Activated CD4-positive, alpha-beta memory T cell treated with anti-CD3 and anti-CD28 coated beads for 36 hours (primary cell): Measurements from ENCODE around the gene ATL2. TPM values are rescaled to one million over a fixed set of nuclear protein-coding genes. Genes with fewer than 3 reads are reported as not detected.

Experiments used
- CTCF ChIA-PET: fragments of 350-600 bp; sonication (Branson Sonifier 250); formaldehyde crosslinking; loops from one replicate; lab custom pipeline; 2021; ENCODE audit warnings: antibody characterized with exemption, inconsistent platforms; lab: Charles Lee
- POLR2A ChIA-PET: fragments of 350-600 bp; sonication (Branson Sonifier 250); formaldehyde crosslinking; loops from one replicate; lab custom pipeline; 2021; ENCODE audit warnings: antibody characterized with exemption; lab: Charles Lee
- DNase-seq: peaks from one replicate; pipeline ENCODE4 v3.0.0-alpha.2; 2020
- H3K27ac Mint-ChIP-seq: one replicate; pipeline ENCODE4 v1.8.0; 2021; ENCODE audit warnings: mixed read lengths
- H3K27me3 Mint-ChIP-seq: one replicate; pipeline ENCODE4 v1.8.0; 2021; ENCODE audit warnings: mixed read lengths
- H3K36me3 Mint-ChIP-seq: one replicate; pipeline ENCODE4 v1.8.0; 2021; ENCODE audit warnings: mixed read lengths
- H3K4me1 Mint-ChIP-seq: one replicate; pipeline ENCODE4 v1.8.0; 2021; ENCODE audit warnings: low read depth, mixed read lengths
- H3K4me3 Mint-ChIP-seq: one replicate; pipeline ENCODE4 v1.8.0; 2021; ENCODE audit warnings: mild to moderate bottlenecking, mixed read lengths
- H3K9me3 Mint-ChIP-seq: one replicate; pipeline ENCODE4 v1.8.0; 2021; ENCODE audit warnings: mixed read lengths
- intact Hi-C: fragments of 100-400 bp; cut with micrococcal nuclease; formaldehyde crosslinking; loops from one replicate; pipeline ENCODE4 v1.15.1; 2023
- total RNA-seq, 2 experiments: library from RNA; stranded (reverse); gene quantifications; one replicate each; pipeline ENCODE4 v1.2.3, GENCODE V29; 2021

The ATL2 gene
- total RNA-seq, 2 experiments from 2014 or later, result 51.3 to 53.9 TPM

DNA sequence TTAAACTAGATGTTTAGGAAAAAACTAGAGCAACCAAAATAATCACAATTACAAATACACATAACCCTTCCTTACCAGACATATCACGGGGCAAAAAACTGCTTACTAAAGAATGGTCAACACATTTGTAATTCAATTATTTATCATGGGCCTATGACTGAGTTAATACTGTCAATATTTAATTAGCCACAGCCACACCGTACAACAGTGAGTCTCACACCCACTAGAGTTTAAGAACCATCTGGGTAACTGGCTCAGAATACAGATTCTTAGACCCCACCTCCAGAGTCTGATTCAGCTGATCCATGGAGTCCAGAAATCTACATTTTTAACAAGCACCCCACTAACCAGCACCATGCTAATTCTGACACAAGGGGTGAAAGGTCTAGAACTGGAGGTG is 14.8 kb downstream of the ATL2 start:
- H3K4me1 Mint-ChIP-seq, result peaks cover 31% of the 10 kb centered on the region
- no peaks in the 10 kb centered on the region for H3K27me3 Mint-ChIP-seq
- DNase-seq, result no peak
- H3K27ac Mint-ChIP-seq, result no peak overlapping the region
- intact Hi-C loops, result no loop called here
- no peak overlapping the region for H3K4me3 Mint-ChIP-seq
- CTCF ChIA-PET, result interaction anchor here (1.5 to 2.0 kb wide), 2 partner anchors 14 to 146 kb away, joined by 7 to 12 read pairs; no protein-coding TSS in a partner anchor
- POLR2A ChIA-PET, result interaction anchor here (1.9 kb wide), 1 partner anchor 14 kb away, joined by 6 read pairs; no protein-coding TSS in a partner anchor
- no peaks in the 10 kb centered on the region for H3K9me3 Mint-ChIP-seq
- peaks cover 3% of the 10 kb centered on the region for H3K36me3 Mint-ChIP-seq

DNA sequence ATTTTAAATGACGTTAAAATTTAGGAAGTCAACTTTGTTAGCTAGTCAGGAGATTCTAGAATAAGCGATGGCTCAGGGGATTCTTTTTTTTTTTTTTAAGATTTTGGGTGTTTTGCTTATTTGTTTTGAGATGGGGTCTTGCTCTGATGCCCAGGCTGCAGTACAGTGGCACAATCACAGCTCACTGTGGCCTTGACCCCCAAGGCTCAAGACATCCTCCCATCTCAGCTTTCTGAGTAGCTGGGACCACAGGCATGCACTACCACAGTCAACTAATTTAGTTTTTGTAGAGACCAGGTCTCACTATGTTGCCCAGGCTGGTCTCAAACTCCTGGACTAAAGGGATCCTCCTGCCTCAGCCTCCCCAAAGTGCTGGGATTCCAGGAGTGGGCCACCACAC is 16.9 kb downstream of the ATL2 start:
- intact Hi-C loops, result no loop called here
- H3K27me3 Mint-ChIP-seq, result no peaks in the 10 kb centered on the region
- H3K36me3 Mint-ChIP-seq, result peaks cover 1% of the 10 kb centered on the region
- DNase-seq, result no peak
- H3K4me3 Mint-ChIP-seq, result no peak overlapping the region
- POLR2A ChIA-PET, result no interaction called here
- H3K9me3 Mint-ChIP-seq, result no peaks in the 10 kb centered on the region
- peaks cover 17% of the 10 kb centered on the region for H3K4me1 Mint-ChIP-seq
- H3K27ac Mint-ChIP-seq, result no peak overlapping the region
- CTCF ChIA-PET, result no interaction called here

DNA sequence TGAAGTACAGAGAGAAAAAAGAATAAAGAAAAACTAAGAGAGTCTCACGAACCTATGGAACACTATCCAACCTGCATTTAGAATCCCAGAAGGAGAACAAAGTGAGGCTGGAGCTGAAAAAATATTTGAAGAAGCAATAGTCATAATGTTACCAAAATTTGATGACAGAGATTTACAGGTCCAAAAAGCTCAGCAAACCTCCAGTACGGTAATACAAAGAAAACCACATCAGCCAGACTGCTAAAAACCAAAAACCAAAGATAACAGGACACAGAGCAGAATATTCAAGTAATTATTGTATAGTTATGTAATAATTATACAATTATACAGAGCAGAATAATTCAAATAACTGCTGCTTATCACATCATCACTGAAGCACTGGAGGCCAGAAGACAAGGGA is 23.7 kb downstream of the ATL2 start:
- intact Hi-C loops, result no loop called here
- Mint-ChIP-seq H3K36me3 (peaks cover 12% of the 10 kb centered on the region), H3K4me3 (peak overlapping the region; percentile 8), H3K9me3 (no peaks in the 10 kb centered on the region), H3K4me1 (peaks cover 19% of the 10 kb centered on the region), H3K27ac (no peak overlapping the region), H3K27me3 (no peaks in the 10 kb centered on the region)
- POLR2A ChIA-PET, result interaction anchor here (0.8 kb wide), 1 partner anchor 23 kb away, joined by 3 read pairs; no protein-coding TSS in a partner anchor
- CTCF ChIA-PET, result interaction anchor here (1.0 to 2.7 kb wide), 4 partner anchors 22 to 155 kb away, joined by 3 to 12 read pairs (median 6); no protein-coding TSS in a partner anchor
- DNase-seq, result no peak

DNA sequence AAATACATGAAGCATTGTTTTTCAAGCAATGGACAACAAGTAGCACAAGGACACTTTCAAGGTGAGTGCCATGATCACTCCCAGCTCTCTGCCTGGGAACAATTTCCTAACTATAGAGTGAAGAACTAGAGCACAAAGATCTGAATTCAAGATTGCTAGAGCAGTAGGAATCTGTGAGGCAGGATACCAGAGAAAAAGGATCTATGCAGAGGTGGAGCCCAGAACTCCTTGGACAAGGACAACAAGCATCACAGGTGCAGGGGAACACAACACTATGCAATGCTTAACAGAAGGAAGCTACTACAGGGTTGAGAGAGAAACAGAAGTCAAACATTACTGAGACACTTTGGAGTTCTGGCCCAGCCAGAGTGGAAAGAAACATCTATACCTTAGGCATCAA is 24.7 kb downstream of the ATL2 start:
- DNase-seq, result no peak
- peaks cover 12% of the 10 kb centered on the region for H3K36me3 Mint-ChIP-seq
- H3K27me3 Mint-ChIP-seq, result no peaks in the 10 kb centered on the region
- peaks cover 19% of the 10 kb centered on the region for H3K4me1 Mint-ChIP-seq
- no peaks in the 10 kb centered on the region for H3K9me3 Mint-ChIP-seq
- H3K27ac Mint-ChIP-seq, result no peak overlapping the region
- POLR2A ChIA-PET, result no interaction called here
- no peak overlapping the region for H3K4me3 Mint-ChIP-seq
- intact Hi-C loops, result no loop called here
- CTCF ChIA-PET, result interaction anchor here (2.5 to 2.7 kb wide), 2 partner anchors 23 to 156 kb away, joined by 9 to 12 read pairs; no protein-coding TSS in a partner anchor

DNA sequence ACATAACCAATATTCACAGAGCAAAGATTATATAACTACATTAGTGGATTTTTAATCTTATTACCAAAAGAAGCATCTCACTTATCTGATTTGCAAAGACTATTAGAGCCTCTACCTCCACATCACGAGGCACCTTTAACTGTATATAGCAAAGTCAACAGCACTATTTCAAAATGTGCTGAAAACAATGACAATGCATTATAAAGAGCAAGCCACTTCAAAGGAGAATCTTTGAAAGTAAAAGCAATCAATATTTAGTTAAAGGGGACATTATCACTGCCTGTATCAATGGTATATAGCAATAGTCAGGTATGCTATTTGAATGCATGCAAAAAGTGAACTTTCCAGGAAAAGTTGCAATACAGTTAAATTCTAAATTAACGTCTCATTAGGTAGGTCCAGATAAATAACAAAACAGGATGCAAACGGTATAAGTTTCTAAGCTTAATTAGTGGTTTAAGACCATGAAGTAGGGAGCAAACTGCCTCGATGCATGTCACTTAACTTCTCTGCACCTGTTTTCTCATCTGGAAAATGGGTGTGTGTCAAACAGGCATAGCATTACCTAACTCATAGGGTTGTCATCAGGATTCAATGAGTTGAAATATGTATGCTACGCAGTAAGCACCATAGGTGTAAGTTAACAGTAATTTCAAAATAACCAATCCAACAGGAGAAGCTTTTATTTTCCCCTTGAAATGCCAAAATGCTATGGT is 31.6 kb downstream of the ATL2 start:
- POLR2A ChIA-PET, result interaction anchor here (0.8 kb wide), 1 partner anchor 31 kb away, joined by 3 read pairs; no protein-coding TSS in a partner anchor
- H3K36me3 Mint-ChIP-seq, result peaks cover 26% of the 10 kb centered on the region
- DNase-seq, result no peak

DNA sequence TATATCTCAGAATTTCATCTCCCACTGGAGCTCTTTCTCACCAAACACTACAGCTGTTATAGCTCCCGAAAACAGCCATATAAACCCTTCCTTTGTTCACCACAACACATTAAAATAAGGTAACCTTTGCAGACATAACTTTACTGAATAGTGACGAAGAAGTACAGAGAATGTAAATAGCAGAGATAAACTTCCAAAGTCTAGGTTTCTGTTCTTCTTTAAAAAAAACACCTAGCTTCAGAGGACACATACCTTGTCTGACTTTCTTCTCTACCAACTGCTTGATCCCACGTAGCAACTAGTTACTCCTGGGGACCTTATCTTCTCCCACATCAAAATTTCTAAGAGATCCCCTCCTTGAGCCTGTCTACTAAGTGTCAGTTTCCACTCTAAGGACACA is 32.3 kb downstream of the ATL2 start:
- no peak for DNase-seq
- no peaks in the 10 kb centered on the region for H3K27me3 Mint-ChIP-seq
- H3K36me3 Mint-ChIP-seq, result peaks cover 27% of the 10 kb centered on the region
- intact Hi-C loops, result no loop called here
- ChIA-PET POLR2A (interaction anchor here (0.8 kb wide), 1 partner anchor 31 kb away, joined by 3 read pairs; no protein-coding TSS in a partner anchor), CTCF (interaction anchor here (1.2 kb wide), 1 partner anchor 163 kb away, joined by 3 read pairs; no protein-coding TSS in a partner anchor)
- H3K9me3 Mint-ChIP-seq, result peaks cover 4% of the 10 kb centered on the region
- peaks cover 5% of the 10 kb centered on the region for H3K4me1 Mint-ChIP-seq
- H3K4me3 Mint-ChIP-seq, result no peak overlapping the region
- H3K27ac Mint-ChIP-seq, result no peak overlapping the region

More for the DNA sequence above, 31.6 kb downstream of the ATL2 start:
- Mint-ChIP-seq H3K4me1 (peaks cover 3% of the 10 kb centered on the region), H3K27ac (no peak overlapping the region), H3K9me3 (peaks cover 4% of the 10 kb centered on the region), H3K4me3 (no peak overlapping the region), H3K27me3 (no peaks in the 10 kb centered on the region)
- intact Hi-C loops, result no loop called here
- CTCF ChIA-PET, result interaction anchor here (1.2 kb wide), 1 partner anchor 163 kb away, joined by 3 read pairs; no protein-coding TSS in a partner anchor

DNA sequence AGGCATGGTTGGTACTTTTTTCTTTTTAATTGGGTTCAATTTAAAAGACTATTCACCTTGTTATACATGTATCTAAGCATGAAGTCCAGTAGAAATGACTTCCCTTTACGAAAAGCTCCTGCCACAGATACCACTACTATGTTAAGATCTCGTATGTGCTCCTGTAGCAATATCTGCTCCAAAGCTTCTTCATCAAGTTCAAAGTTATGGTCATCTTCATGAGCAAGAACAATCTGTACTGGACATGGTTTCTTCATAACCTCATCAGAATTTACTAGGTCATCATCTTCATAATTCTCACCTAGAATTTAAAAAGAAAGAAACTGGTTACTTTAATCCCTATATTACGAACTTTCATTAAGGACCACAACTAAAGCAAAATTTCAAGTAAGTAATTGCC is 33.9 kb downstream of the ATL2 start:
- peaks cover 4% of the 10 kb centered on the region for H3K9me3 Mint-ChIP-seq

DNA sequence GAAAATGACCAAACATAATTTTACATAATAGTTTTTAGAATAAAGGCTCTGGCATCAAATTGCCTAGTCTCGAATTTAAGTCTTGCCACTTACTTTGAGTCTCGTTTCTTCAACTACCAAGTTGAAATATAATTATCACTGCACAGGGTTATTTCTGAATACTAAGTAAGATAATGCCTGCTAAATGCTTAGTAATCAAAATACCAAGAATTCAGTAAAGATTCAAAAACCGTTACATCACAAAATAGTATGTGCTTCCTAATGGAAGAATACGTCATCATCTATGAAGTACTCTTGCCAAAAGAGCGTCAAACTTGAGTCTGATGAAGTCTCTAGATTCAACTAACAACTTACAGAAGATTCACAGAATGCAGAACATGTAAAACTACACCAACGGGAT is 40.5 kb downstream of the ATL2 start:
- Mint-ChIP-seq H3K9me3 (peaks cover 2% of the 10 kb centered on the region), H3K36me3 (peaks cover 19% of the 10 kb centered on the region), H3K4me3 (no peak overlapping the region), H3K27ac (no peak overlapping the region), H3K4me1 (peaks cover 5% of the 10 kb centered on the region), H3K27me3 (no peaks in the 10 kb centered on the region)
- intact Hi-C loops, result no loop called here
- DNase-seq, result no peak
- POLR2A ChIA-PET, result no interaction called here
- CTCF ChIA-PET, result interaction anchor here (1.4 kb wide), 1 partner anchor 172 kb away, joined by 3 read pairs; no protein-coding TSS in a partner anchor

More for the DNA sequence above, 33.9 kb downstream of the ATL2 start:
- ChIA-PET CTCF (no interaction called here), POLR2A (no interaction called here)
- no peak overlapping the region for H3K27ac Mint-ChIP-seq
- no peaks in the 10 kb centered on the region for H3K27me3 Mint-ChIP-seq
- H3K36me3 Mint-ChIP-seq, result peaks cover 32% of the 10 kb centered on the region
- H3K4me1 Mint-ChIP-seq, result peaks cover 5% of the 10 kb centered on the region
- DNase-seq, result no peak
- no peak overlapping the region for H3K4me3 Mint-ChIP-seq
- intact Hi-C loops, result no loop called here

DNA sequence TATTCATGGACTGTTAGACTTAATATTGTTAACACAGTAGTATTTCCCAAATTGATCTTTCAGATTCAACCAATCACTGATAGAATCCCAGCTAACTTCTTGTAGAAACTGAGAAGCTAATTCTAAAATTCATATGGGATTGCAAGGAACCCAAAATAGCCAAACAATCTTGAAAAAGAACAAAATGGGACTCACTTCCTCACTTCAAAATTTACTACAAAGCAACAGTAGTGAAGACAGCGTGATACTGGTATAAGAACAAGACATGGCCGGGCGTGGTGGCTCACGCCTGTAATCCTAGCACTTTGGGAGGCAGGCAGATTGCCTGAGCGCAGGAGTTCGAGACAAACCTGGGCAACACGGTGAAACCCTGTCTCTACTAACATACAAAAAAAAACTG is 46.3 kb downstream of the ATL2 start:
- no peak overlapping the region for H3K4me3 Mint-ChIP-seq
- peaks cover 20% of the 10 kb centered on the region for H3K4me1 Mint-ChIP-seq
- ChIA-PET CTCF (interaction anchor here (0.6 to 0.7 kb wide), 2 partner anchors 177 to 251 kb away, joined by 3 read pairs; no protein-coding TSS in a partner anchor), POLR2A (no interaction called here)
- no peak overlapping the region for H3K27ac Mint-ChIP-seq
- H3K27me3 Mint-ChIP-seq, result no peaks in the 10 kb centered on the region
- no peak for DNase-seq
- peaks cover 34% of the 10 kb centered on the region for H3K36me3 Mint-ChIP-seq
- intact Hi-C loops, result no loop called here
- H3K9me3 Mint-ChIP-seq, result peaks cover 18% of the 10 kb centered on the region

DNA sequence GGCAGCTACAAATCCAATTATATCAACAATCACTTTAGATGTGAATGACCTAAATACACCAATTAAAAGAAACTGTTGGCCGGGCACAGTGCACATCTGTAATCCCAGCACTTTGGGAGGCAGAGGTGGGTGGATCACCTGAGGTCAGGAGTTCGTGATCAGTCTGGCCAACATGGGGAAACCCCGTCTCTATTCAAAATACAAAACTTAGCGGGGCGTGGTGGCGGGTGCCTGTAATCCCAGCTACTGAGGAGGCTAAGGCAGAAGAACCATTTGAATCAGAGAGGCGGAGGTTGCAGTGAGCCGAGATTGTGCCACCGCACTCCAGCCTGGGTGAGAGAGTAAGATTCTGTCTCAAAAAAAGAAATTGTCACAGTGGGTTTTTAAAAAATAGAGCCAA is 49.5 kb downstream of the ATL2 start:
- H3K4me3 Mint-ChIP-seq, result no peak overlapping the region
- no peak overlapping the region for H3K27ac Mint-ChIP-seq
- POLR2A ChIA-PET, result no interaction called here
- intact Hi-C loops, result no loop called here
- peaks cover 26% of the 10 kb centered on the region for H3K4me1 Mint-ChIP-seq
- no peak for DNase-seq
- H3K27me3 Mint-ChIP-seq, result no peaks in the 10 kb centered on the region
- CTCF ChIA-PET, result interaction anchor here (0.6 to 4.5 kb wide), 5 partner anchors 10 to 212 kb away, joined by 3 to 16 read pairs (median 4); no protein-coding TSS in a partner anchor
- H3K36me3 Mint-ChIP-seq, result peaks cover 33% of the 10 kb centered on the region
- peaks cover 18% of the 10 kb centered on the region for H3K9me3 Mint-ChIP-seq

DNA sequence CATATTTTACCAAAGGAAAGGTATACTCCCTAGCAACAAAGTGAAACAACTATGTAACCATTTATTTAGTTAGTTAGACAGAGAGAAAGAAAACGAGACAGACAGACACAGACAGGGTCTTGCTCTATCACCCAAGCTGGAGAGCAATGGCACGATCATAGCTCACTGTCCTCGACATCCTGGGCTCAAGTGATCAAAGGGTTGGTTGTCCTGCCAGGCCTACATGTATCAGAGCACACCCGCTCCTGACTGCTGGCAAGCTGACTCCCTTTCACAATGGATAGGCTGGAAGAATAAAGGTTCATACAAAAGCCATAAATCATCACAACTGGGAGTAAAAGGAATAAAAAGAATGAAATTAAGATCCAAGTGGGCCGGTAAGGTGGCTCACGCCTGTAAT is 53.5 kb downstream of the ATL2 start:
- intact Hi-C loops, result no loop called here
- Mint-ChIP-seq H3K4me3 (no peak overlapping the region), H3K9me3 (peaks cover under 1% of the 10 kb centered on the region), H3K27me3 (no peaks in the 10 kb centered on the region), H3K4me1 (peaks cover 24% of the 10 kb centered on the region), H3K27ac (no peak overlapping the region), H3K36me3 (peaks cover 16% of the 10 kb centered on the region)
- POLR2A ChIA-PET, result no interaction called here
- CTCF ChIA-PET, result interaction anchor here (0.7 kb wide), 1 partner anchor 180 kb away, joined by 5 read pairs; no protein-coding TSS in a partner anchor
- no peak for DNase-seq

DNA sequence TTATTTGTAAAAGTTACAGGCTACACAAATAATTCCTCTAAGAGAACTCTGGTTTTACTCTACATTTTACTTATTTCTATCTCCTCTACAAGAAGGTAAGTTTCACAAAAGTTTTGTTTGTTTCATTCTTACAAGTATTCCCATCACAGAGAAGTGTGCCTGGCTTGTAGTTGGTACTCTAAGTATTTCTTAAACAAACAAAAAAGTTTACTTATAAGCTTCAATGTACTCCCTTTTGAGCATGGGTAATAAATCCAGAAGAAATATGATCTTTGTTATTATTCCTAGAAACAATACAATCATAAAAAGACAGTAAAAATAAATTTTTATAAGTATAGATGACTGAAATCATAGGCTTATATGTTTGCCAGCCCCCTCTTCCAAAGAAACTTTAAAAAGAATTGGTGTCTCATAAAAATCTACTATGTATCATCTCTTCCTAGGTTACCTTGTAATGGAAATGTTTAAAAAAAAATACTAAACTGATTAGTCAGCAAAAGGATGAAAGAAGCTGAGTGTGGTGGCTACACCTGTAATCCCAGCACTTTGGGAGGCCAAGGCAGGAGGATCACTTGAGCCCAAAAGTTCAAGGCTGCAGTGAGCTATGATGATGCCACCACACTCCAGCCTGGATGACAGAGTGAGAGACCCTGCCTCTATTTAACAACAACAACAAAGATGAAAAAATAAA is 54.7 kb downstream of the ATL2 start:
- intact Hi-C loops, result no loop called here
- DNase-seq, result no peak
- H3K27ac Mint-ChIP-seq, result no peak overlapping the region
- H3K27me3 Mint-ChIP-seq, result no peaks in the 10 kb centered on the region
- no peak overlapping the region for H3K4me3 Mint-ChIP-seq
- H3K4me1 Mint-ChIP-seq, result peaks cover 17% of the 10 kb centered on the region
- H3K36me3 Mint-ChIP-seq, result peaks cover 15% of the 10 kb centered on the region
- no peaks in the 10 kb centered on the region for H3K9me3 Mint-ChIP-seq
- ChIA-PET POLR2A (no interaction called here), CTCF (interaction anchor here (0.5 to 1.8 kb wide), 3 partner anchors 52 to 214 kb away, joined by 3 to 8 read pairs (median 3); no protein-coding TSS in a partner anchor)
